ENCODE measurements around the gene BCL2.
A peak's percentile ranks its signal among the peaks of the same experiment; 100 is the strongest.

Gene BCL2

DNA sequence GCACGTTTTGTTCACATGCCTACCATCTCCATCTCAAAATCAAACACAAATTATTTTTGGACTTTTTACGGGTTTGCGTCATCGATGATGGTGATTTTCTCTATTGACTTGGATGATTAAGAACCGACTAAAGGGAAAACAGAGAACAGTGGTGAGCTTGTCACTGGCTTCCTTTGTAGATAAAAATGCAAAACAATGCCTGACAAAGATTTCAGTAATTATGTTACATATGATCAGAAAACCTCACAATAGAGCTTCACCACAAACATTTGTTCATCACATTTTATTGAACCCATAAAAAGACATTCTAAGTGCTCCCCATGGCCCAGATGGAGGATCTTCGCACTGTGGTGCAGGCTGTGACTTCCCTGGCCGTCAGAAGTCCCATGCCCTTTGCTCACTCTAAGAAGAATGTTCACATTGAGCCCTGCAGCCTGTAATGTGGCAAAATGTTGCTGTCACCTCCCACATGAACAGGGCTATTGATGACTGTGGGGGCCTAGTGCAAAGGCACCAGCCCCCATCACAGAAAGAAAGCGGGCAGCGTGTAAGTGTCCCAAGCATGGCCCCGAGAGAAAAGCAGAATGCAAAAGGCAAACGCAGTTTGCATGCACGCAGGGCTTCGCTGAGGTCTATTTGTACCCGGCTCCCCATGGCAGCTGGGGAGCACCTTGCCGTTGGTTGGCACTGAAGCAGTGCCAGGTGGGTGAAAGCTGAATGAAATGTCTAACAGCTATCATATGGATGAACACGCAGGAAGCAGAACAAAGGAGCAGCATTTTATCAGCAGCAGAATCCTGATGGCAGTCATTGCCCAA, 60.6 kb downstream of the BCL2 start:
- DNase-seq (no peak), ATAC-seq (peak; percentile 57)

DNA sequence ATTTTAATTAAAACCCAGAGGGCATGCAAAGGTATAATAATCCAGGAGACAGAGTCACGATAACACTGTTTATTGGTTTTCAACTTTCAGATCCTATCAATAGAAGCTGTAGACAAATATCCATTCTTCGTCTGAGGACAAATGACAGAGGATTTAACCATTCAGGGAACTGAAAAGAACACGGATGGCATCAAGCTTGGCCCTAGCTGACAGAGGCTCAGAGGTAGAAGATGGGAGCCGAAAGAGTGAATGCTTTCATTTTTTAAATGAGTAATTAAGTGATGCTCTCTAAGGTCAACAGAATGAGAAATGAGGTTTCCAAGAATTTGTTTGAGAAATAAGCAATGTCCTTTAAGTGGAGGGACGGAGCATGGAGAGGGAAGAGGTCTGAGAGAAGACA, 62.1 kb downstream of the BCL2 start:
- DNase-seq: no peak
- ATAC-seq: no peak

DNA sequence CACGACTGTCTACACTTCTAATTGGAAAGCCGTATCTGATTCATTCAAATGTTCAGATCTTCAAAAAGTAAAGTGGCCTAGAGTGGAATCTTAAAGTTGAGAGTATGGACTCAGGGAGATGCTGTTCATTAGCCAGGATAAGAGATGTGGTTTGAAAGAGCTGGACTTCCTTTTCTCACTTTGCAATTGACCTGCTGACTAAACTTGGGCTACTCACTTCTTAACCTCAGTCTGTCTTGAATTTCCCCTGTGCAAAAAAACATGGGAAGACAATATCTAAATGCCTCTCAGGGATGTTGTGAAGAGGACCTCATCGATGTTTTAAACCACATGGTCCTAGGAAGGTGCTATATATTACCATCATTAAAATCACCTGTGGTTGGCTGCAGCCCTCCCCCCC, 64.1 kb downstream of the BCL2 start:
- ATAC-seq (no peak), DNase-seq (no peak)

DNA sequence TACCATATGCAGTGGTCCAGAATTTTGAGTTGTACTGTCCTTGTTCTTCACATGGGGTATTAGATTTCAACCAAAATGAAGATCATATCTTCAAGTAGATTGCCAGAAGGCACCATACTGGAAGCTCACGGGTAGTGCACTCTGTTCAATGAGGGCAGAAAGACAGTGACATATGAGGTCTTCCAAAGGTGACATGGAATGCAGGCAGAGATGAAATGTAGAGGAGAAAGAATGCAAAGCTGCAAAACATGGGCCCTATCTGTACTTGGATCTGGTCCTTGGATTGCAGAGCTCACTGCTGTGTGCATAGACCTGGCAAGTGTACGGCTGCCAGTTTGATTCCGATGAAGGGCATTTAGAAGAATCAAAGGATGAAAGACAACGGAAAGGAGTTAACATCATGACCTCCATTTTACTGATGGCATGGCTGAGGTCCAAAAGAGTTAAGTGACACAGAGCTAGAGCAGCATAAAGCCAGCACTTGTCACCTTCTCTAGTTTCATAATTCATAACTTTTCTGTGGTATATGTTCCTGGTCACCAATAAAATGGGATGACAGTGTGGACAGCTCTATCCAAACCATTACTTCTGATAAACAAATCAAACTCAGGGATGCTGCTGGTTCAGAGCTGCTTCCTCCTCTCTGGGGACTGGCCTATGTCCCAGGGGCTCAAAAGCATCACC, 64.7 kb downstream of the BCL2 start:
- ATAC-seq: no peak

DNA sequence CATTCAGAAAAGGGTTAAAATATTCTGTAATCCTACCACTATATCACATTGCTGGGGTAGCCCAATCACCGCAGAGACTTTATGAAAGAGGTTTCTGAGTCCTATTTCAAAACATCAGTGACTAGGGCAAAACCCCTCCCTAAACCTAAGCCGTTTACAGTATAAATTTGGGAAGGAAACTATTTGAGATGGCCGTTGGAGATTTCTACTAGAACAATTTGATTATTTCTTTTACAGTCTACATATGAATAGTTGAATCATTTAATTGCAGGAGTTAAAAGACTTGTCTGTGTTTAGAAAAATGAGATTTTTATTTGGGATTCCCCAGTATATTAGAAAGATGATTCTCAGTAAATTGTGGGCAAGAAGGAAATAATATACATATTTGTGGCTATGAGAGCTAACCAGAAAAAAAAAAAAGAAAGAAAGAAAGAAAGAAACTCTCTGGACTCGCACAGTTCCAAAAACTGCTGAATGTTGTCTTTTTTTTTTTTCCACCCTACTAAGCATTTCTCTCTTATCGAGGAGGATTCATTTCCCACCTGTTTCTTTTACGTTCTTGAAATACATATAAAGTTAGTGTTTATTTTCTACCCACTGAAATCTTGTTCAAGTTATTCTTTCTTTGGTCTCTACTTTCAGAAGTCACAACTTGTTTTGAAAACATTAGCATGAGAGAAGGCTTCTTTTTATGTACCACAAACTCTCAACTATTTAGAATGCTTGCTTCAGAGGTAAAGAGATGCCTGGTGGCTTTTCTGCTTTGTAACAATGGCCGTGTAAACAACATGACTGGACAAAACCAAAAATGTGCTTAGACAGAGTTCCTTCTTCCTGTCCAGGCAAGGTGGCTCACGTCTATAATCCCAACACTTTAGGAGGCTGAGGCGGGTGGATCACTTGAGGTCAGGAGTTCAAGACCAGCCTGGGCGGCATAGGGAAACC, 65.9 kb downstream of the BCL2 start:
- ATAC-seq: no peak
- no peak for DNase-seq

More for the DNA sequence above, 64.7 kb downstream of the BCL2 start:
- no peak for DNase-seq

DNA sequence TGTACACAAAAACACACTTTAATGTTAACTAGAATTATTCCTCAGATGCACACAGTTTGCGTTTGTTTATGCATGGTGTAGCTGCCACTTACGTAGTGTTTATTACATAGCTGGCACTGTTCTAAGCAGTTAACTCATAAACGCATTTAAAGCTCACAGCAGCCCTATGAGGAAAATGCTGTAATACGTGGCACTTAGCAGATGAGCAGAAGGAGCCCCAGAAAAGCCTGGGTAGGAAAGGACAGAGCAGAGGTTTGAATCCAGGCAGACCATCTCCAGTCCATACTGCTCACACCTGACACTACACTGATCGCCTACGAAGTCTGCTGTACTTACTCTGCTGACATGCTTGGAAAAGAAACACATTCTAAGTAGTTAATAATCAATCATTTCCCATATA, 66.6 kb downstream of the BCL2 start:
- ATAC-seq: no peak
- DNase-seq: no peak

DNA sequence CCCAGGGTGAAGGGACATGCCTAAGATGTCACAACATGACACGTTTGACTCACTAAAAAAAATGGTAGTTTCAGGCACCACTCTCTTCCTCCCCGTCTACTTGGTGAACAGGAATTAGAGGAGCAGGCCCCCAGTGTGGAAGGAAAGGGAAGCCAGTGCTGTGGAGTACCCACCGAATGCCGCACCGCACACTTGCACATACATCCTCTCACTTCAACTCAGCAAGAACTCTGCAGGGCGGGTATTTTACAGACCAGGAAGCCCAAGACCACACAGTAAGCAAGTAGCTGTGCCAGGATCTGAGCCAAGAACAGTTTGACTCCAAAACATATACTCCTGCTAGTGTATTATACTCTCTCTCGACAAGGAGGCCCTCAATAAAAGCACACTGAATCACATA, 69.8 kb downstream of the BCL2 start:
- ATAC-seq (peak; percentile 58), DNase-seq (no peak)

DNA sequence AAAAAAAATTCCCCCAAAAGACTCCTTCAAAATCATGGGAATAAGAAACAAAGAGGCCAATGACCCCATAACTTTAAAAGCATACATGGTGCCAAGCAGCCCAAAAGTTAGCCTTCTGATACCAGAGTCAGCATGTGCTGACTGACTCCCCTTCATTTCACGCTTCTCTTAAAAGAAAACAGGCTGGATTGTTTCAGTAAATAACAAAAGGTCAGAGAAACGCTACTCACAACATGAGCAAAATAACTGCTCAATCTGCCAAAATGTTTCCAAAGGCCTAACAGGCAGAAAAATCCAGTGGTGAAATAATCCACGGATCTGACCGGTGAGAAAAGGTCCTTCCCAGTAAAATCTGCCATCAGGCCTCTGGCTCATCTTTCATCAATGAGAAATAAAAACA, 71.6 kb downstream of the BCL2 start:
- no peak for DNase-seq
- no peak for ATAC-seq

DNA sequence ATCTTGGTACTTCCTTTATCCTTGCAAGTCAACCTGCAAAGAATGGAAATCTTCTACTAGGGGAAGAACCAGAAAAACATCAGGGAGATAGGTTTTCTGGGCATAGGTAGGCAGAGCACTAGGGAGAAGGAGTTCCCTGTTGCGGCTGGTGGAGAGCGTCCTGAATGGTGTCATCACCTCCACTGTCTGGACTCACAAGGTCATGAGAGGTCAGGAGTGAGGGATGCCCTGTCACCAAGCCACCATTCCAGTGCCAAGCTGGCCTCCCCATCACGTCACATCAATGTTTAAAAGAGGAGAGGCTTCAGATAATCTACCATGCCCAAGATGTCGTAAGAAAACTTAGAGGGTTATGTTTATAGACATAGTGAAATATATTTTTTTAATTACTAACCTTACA, 72.1 kb downstream of the BCL2 start:
- ATAC-seq (no peak), DNase-seq (no peak)

DNA sequence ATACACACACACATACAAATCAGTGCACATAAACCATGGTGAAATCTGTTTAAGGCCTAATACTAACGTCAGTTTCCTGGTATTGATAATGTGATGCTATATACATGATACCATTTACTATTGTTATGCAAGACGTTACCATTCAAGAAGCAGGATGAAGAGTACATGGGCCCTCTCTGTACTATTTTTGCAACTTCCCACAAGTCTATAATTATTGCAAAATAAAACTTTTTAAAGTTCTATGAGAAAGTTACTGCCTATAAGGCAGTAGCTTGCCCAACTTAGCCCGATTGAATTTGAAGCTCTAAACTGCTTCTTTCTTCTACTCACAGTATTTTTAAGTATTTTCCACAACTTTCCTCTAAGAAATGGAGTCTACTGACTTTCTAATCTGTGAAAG, 74.0 kb downstream of the BCL2 start:
- DNase-seq (no peak), ATAC-seq (no peak)

DNA sequence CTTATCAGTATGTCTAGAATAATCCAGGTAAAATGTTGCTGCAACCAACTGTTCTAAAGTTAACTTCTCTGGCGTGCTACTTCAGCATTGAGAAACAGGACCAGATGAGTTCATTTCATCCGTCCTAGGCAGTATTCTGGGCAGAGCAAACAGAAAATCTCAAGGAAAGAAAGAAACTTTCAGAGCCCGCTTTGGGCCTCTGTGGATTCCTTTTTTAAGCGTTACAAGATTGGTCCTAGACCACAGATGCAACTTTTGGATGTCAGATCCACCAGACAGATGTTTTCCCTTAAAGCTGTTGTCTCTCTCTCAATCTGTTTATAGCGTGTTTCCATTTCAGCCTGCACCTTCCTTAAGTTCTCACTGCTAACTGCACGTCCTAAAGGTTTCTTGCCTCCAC, 75.0 kb downstream of the BCL2 start:
- DNase-seq (no peak), ATAC-seq (no peak)

DNA sequence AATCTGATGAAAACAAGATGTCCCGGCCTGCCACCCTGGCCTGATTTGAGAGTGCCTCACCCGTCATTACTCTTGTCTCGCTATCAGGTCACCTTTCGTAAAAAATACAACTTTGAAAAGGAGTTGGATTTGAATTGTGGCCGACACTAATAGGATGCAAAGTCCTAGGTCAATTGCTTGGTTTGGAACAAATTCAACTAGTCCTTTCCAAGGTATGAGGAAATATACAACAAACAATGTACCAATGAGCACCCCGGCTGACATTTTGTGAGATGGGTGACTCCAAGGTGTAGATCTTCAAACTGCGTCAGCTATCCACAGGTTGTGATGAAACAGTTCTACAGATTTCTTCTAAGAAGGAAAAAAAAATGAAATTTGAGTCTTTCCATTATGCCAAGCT, 77.8 kb downstream of the BCL2 start:
- DNase-seq: no peak
- ATAC-seq: no peak

DNA sequence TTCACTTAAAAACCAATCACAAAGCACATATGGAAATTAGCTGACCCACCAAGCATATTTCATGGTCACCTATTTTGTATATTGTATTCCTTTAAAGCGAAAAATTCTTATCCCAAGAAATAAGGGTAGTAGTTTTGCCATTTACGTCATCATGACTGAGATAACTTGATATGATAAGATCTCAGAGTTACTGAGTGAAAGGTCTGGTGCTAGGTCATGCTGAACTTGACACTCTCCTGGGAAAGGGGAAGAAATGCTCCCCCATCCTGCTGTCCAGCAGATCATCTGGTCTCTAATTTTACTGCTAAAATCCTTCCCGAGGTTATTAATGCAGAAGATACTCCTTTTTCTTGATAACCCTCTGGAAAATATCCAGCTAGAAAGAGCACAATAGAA, 78.3 kb downstream of the BCL2 start:
- DNase-seq (no peak), ATAC-seq (no peak)

DNA sequence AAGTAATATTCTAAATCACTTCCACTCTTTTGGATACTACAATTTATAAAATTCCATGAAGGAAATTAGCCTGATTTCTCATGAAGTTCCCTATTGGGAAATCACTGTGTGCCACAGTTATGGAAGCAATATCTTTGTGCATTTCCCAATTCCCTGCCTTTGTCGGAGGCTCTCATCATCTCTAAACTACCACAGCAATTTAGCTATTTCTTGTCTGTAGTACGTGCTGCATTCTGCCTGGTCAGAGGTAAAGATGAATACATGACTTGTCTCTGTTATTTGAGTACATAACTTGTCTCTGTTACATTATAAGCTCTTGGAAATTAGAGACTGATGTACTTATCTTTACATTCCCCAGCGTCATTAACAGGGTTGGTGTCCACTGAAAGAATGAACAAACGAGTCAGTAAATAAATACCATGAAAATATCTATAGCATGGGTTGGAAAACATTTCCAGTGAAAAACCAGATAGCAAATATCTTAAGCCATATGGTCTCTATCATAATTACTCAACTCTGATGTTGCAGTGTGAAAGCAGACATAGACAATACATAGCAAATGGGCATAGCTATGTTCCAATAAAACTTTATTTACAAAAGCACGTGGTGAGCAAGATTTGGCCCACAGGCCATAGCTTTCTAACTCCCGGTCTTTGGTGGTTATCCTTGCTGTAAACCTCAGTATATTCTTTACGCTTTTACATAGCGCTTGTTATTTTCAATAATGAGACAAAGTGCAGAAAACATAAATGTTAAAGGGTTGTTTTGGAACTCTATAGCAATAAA, 78.8 kb downstream of the BCL2 start:
- no peak for ATAC-seq
- no peak for DNase-seq

DNA sequence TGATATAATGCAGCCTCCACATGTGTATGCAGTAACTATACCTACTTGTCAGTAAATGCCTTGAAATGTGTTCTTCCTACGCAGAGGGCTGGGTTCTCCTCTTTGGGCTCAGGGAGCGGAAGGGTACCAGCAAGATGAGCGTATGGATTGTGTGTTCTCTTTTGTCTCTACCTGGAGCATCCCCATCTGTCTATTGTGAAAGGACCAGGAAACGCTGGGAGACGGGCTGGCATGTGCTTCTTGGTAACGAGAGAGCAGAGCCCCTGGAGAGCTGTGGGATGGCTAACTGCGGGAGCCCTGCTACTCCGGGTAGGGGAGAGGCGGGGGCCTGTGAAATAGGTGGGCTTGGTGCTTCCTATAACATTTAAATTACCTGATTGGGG, 80.9 kb downstream of the BCL2 start:
- DNase-seq (no peak), ATAC-seq (no peak)

DNA sequence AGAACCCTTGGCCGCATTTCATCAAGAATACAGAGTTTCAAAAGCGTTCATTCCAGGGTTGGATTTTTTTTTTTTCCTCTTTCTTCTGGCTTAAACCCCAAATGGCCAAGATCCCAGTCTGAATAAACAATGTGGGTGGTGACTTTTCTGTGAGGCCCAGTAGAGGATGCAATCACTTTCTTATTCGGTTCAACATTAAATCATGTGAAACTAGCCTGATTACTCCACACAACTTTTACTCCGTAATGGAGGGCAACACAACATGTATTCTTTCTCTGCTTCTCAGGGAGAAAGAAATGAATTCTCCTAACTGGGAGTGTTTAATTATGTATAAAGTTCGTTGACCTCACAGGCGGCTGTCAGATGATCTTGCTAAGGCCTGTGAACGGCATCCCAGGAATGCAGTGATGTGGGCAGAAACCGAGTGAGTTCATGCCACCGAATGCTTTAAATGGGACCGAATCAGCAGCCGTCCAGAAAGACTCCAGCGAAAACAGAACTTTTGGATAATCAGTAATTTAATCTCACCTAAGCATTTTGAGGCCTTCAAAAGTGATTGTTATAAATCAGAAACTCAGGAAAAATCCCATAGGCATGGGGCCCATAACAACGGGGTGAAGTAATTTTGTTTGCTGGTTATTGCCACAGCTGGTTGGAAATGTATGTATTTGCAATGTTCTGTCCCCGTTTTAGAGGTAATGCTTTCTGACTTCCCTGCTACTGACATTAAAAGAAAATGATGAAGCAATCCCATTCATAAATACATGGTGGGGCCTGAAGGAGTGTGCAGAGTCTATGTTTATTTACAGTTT, 81.5 kb downstream of the BCL2 start:
- ATAC-seq (no peak), DNase-seq (no peak)

DNA sequence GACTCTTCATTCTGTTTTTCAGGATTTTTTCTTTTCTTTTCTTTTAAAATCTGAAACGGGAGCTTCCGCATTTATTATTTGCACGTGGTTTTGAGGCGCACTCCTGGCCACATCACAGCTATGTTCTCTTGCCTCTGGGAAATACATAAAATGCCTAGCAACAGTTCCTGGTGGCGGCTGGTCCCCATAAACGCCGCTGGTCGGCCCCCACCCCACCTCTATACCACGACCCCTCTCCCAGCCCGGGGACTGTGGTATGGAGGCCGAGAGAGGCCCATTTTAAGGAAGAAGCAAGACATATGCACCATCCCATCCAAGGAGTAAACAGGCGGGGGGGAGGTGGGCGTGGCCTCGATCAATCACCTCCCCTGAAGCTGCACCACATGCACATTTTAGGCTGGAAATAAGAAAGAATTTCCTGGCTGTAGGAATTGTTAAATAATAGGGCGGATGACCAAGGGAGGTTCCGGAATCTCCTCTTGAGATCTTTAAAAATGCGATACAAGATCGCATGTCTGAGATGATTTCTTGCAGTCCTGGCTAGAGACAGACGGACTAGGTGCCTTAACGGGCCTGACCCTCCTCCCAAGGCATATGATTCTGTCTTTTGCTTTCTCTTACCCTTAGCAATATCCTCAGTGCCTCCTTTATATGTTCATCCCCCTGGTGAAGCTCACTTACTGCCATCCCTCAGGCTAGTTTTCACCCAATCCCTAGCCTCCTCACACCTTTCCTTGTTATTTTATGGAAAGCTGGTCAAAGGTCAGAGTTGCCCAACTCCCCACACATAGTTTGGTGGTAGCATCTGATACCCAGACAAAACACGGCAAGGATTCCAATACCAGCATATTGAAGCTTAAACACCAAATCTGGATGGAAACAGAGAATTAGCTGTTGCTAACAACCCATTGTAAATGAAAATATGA, 82.4 kb downstream of the BCL2 start:
- ATAC-seq: no peak
- DNase-seq: no peak

DNA sequence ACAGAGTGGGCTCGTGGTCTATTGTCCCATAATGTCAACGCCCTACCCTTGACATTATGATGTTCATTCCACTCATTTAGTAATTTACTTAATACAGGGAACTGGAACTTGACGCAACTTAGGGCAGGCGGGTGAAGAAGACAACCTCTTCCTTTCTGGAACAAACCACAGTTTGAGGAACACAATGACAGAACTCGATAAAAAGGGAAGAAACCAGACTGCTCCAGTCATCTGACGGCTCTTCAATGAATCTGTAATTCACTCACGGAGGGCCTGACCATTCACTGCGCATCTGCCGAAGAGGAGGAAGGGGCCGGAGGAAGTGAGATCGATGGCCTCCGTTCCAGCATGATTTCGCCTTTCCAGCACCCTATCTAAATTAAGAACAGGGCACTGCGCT, 83.2 kb downstream of the BCL2 start:
- no peak for DNase-seq
- no peak for ATAC-seq

DNA sequence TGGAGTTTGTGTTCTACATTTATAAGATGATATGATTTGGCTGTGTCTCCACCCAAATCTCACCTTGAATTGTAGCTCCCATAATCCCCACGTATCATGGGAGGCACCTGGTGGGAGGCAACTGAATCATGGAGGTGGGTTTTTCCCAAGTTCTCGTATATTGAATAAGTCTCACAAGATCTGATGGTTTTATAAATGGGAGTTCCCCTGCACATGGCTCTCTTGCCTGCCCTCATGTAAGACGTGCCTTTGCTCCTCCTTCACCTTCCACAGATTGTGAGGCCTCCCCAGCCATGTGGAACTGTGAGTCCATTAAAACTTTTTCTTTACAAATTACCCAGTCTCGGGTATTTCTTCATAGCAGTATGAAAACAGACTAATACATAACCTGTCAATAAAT, 83.6 kb downstream of the BCL2 start:
- peak; percentile 37 for DNase-seq

DNA sequence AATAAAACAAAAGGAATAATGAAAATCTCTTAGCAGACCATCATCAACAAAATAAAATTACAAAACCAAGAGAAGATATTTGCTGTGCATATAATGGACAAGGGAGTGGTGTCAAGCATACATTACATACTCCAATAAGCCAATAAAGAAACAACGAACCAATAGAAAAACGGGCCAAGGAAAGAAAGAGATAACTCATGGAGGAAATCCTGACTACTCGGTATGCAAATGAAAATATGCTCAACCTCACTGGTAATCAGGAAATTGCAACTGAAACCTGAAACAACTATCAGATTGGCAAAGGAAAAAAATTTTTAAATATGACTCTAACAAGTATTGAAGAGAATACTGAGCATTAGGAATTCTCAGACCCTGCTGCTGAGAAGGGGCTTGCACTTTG, 84.7 kb downstream of the BCL2 start:
- ATAC-seq (peak; percentile 38), DNase-seq (no peak)

More for the DNA sequence above, 83.6 kb downstream of the BCL2 start:
- ATAC-seq: peak; percentile 53

Measured in stimulated activated naive CD8-positive, alpha-beta T cell treated with anti-CD3 and anti-CD28 coated beads, Interleukin-15, Interleukin-2, amounts not matched to agents 100 U/mL and 50 U/mL, for 24 hours (primary cell).